Cardiac muscle cell (in vitro differentiated cells and primary cell): Measurements from ENCODE around the gene CZIB. TPM values are rescaled to one million over a fixed set of nuclear protein-coding genes. Genes with fewer than 3 reads are reported as not detected.
"Not testable (repeated sequence)": the region's sequence is repeated elsewhere in the genome, so short reads cannot be mapped to it uniquely, and the experiment has no call there.

Source experiments
- DNase-seq, 2 donors: peaks; one replicate each; pipeline versions ENCODE4 v3.0.0 to v3.0.0-alpha.2; 2010 to 2017; ENCODE audit warnings: low read depth in 1 of 2, low spot score in 1 of 2
- H3K27ac ChIP-seq: fragments of 200-600 bp; sonication (generic); 2 replicates; pipeline ENCODE4 v1.5.1; 2016
- H3K27me3 ChIP-seq: fragments of 200-600 bp; sonication (generic); 2 replicates; pipeline ENCODE4 v1.6.0; 2016; ENCODE audit warnings: control low read depth
- H3K36me3 ChIP-seq: fragments of 200-600 bp; sonication (generic); 2 replicates; pipeline ENCODE4 v1.5.1; 2016; ENCODE audit warnings: control low read depth
- H3K4me1 ChIP-seq: fragments of 200-600 bp; sonication (generic); 2 replicates; pipeline ENCODE4 v1.8.1; 2017; ENCODE audit warnings: low read depth, mild to moderate bottlenecking, mixed run types
- H3K4me3 ChIP-seq: fragments of 200-600 bp; sonication (generic); 2 replicates; pipeline ENCODE4 v1.5.1; 2016; ENCODE audit warnings: mild to moderate bottlenecking
- H3K9me3 ChIP-seq: fragments of 200-600 bp; sonication (generic); 2 replicates; pipeline ENCODE4 v1.5.1; 2017; ENCODE audit warnings: low read depth, mild to moderate bottlenecking, control low read depth
- polyA plus RNA-seq: library from polyadenylated mRNA; unstranded; fragments of >200 nt; fragmentation: Nextera tagmentation; extraction: Ambion mirVana; gene quantifications from 2 replicates; pipeline ENCODE4 v1.2.1, GENCODE V29; 2016
- total RNA-seq: library from RNA; depleted of rRNA; stranded (reverse); fragments of >200 nt; gene quantifications from 2 replicates; pipeline ENCODE4 v1.2.3, GENCODE V29; 2016
- TF ChIP-seq, protein P1 (sequence below): IDR thresholded peaks from 2 replicates; pipeline ENCODE4 v1.5.1; 2012; ENCODE audit warnings: low read depth, mild to moderate bottlenecking, low read length

The CZIB gene
- total and polyA plus RNA-seq, 2 experiments from 2014 or later: 62.2 to 83.7 TPM

DNA sequence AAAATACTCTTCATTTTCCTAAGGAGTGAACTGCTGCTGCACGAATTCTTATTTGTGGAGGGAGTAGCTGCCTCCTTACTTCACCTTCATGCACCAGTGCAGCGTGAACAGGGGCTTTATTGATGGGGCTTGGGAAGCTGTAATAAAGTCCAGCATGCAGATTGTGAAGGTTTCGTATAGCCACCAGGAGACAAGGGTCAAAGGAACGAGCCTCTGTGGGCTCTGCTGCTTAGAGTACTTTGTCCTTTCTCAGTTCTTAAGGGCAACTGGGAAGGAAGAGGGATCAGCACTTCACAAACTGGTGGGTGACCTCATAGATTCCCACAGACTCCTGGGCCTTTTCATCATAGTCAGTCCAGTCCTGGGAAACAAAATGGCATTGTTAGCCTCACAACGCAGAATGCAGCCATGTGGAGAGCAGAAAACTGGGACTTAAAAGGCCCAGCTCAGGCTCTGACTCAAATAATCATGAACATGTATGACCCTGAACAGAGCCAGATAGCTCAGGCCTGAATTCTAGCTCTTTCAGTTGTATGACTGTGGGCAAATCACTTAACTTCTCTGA is 6.0 kb downstream of the CZIB start:
- H3K4me3 ChIP-seq: no peak overlapping the region
- no peak overlapping the region for H3K27ac ChIP-seq
- no peak for DNase-seq
- no peaks in the 10 kb centered on the region for H3K9me3 ChIP-seq
- H3K27me3 ChIP-seq: no peaks in the 10 kb centered on the region
- TF ChIP-seq, protein P1, sequence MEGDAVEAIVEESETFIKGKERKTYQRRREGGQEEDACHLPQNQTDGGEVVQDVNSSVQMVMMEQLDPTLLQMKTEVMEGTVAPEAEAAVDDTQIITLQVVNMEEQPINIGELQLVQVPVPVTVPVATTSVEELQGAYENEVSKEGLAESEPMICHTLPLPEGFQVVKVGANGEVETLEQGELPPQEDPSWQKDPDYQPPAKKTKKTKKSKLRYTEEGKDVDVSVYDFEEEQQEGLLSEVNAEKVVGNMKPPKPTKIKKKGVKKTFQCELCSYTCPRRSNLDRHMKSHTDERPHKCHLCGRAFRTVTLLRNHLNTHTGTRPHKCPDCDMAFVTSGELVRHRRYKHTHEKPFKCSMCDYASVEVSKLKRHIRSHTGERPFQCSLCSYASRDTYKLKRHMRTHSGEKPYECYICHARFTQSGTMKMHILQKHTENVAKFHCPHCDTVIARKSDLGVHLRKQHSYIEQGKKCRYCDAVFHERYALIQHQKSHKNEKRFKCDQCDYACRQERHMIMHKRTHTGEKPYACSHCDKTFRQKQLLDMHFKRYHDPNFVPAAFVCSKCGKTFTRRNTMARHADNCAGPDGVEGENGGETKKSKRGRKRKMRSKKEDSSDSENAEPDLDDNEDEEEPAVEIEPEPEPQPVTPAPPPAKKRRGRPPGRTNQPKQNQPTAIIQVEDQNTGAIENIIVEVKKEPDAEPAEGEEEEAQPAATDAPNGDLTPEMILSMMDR: no peak
- H3K4me1 ChIP-seq: peaks cover 3% of the 10 kb centered on the region
- peaks cover 20% of the 10 kb centered on the region for H3K36me3 ChIP-seq

DNA sequence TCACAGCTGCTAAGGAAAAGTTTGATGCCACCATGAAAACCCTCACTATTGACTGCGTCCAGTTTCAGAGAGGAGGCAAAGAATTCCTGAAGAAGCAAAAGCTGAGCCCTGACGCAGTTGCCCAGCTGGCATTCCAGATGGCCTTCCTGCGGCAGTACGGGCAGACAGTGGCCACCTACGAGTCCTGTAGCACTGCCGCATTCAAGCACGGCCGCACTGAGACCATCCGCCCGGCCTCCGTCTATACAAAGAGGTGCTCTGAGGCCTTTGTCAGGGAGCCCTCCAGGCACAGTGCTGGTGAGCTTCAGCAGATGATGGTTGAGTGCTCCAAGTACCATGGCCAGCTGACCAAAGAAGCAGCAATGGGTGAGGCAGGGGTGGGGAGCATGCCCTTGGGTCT is 9.5 kb downstream of the CZIB start:
- H3K4me1 ChIP-seq: no peaks in the 10 kb centered on the region
- TF ChIP-seq, protein P1: no peak
- no peak overlapping the region for H3K27ac ChIP-seq
- no peaks in the 10 kb centered on the region for H3K9me3 ChIP-seq
- no peak overlapping the region for H3K4me3 ChIP-seq
- DNase-seq: no peak
- H3K27me3 ChIP-seq: no peaks in the 10 kb centered on the region
- H3K36me3 ChIP-seq: peaks cover 32% of the 10 kb centered on the region

DNA sequence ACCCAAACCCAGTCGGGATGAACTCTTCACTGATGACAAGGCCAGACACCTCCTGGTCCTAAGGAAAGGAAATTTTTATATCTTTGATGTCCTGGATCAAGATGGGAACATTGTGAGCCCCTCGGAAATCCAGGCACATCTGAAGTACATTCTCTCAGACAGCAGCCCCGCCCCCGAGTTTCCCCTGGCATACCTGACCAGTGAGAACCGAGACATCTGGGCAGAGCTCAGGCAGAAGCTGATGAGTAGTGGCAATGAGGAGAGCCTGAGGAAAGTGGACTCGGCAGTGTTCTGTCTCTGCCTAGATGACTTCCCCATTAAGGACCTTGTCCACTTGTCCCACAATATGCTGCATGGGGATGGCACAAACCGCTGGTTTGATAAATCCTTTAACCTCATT is 10.1 kb downstream of the CZIB start:
- no peaks in the 10 kb centered on the region for H3K4me1 ChIP-seq
- H3K36me3 ChIP-seq: peaks cover 35% of the 10 kb centered on the region
- TF ChIP-seq, protein P1: no peak
- no peaks in the 10 kb centered on the region for H3K27me3 ChIP-seq
- H3K4me3 ChIP-seq: no peak overlapping the region
- DNase-seq: no peak
- H3K9me3 ChIP-seq: no peaks in the 10 kb centered on the region
- H3K27ac ChIP-seq: no peak overlapping the region

DNA sequence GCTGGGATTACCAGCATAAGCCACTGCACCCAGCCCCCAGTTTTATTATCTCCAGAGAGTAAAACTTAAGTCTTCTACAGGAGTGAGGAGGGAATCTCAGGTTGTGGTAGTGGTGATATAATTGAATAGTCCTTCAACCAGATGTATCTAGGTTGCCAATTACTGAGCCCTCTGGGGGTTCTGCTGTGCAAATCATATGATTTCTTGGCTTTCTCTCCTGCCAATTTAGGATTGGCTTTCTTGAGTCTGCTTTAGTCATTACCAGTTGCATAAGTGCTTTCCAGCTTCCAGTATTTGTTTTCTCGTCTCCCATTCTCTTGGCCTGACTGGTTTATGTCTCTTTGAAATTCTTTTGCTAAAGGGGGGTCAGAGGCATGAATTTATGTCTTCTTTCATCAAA is 12.7 kb downstream of the CZIB start:
- no peaks in the 10 kb centered on the region for H3K27me3 ChIP-seq
- no peak overlapping the region for H3K27ac ChIP-seq
- no peaks in the 10 kb centered on the region for H3K9me3 ChIP-seq
- peaks cover 46% of the 10 kb centered on the region for H3K36me3 ChIP-seq
- no peaks in the 10 kb centered on the region for H3K4me1 ChIP-seq
- peak in 1 of 2 donors; percentile 33 for DNase-seq
- TF ChIP-seq, protein P1: no peak
- H3K4me3 ChIP-seq: no peak overlapping the region

DNA sequence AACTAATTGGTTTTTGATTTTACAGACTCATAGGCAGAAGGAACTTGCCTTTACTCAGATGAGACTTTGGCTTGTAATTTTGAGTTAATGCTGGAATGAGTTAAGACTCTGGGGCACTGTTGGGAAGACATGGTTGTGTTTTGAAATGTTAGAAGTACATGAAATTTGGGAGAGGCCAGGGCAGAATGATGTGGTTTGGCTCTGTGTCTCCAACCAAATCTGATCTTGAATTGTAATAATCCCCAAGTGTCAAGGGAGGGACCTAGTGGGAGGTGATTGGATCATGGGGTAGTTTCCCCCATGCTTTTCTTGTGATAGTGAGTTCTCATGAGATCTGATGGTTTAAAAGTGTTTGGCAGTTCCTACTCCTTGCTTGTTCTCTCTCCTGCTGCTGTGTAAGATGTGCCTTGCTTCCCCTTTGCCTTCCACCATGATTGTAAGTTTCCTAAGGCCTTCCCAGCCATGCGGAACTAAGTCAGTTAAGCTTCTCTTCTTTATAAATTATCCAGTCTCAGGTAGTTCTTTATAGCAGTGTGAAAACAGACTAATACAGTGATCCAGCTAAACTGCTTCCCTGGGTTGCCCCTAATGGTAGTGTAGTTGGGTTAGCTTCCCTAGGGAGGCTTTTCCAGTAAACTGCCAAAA is 13.6 kb downstream of the CZIB start:
- peaks cover 46% of the 10 kb centered on the region for H3K36me3 ChIP-seq
- TF ChIP-seq, protein P1: no peak
- H3K4me3 ChIP-seq: no peak overlapping the region
- no peak for DNase-seq
- no peaks in the 10 kb centered on the region for H3K27me3 ChIP-seq
- H3K27ac ChIP-seq: no peak overlapping the region
- no peaks in the 10 kb centered on the region for H3K9me3 ChIP-seq
- no peaks in the 10 kb centered on the region for H3K4me1 ChIP-seq

DNA sequence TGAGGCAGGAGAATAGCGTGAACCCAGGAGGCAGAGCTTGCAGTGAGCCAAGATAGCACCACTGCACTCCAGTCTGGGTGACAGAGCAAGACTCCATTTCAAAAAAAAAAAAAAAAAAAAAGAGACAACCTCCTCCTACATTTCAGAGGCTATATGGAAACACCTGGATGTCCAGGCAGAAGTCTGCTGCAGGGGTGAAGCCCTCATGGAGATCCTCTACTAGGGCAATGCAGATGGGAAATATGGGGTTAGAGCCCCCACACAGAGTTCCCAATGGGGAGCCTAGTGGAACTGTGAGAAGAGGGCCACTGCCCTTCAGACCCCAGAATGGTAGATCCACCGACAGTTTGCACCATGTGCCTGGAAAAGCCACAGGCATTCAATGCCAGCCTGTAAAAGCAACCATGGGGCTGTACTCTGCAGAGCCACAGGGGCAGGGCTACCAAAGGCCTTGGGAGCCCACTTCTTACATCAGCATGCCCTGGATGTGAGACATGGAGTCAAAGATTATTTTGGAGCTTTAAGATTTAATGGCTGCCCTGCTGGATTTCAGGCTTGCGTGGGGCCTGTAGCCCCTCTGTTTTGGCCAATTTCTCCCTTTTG is 14.2 kb downstream of the CZIB start:
- not testable (repeated sequence) for H3K4me1 ChIP-seq, H3K4me3 ChIP-seq, H3K27ac ChIP-seq, DNase-seq, H3K9me3 ChIP-seq, H3K27me3 ChIP-seq
- peaks cover 52% of the 10 kb centered on the region for H3K36me3 ChIP-seq

DNA sequence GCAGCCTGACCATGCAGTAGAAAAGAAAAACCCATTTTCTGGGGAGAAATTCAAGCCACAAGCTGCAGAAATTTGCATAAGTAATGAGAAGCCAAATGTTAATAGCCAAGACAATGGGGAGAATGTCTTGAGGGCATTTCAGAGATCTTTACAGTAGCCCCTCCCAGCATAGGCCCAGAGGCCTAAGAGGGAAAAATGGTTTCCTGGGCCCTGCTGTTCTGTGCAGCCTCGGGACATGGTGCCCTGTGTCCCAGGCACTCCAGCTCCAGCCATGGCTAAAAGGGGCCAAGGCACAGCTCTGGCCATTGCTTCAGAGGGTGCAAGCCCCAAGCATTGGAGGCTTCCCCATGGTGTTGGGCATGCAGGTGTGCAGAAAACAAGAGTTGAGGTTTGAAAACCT is 14.9 kb downstream of the CZIB start:
- H3K27me3 ChIP-seq, H3K4me3 ChIP-seq, H3K9me3 ChIP-seq, H3K27ac ChIP-seq, DNase-seq, H3K4me1 ChIP-seq: not testable (repeated sequence)
- peaks cover 49% of the 10 kb centered on the region for H3K36me3 ChIP-seq
